ENCODE results near the gene EPS8L1.
"Not testable (repeated sequence)": the region's sequence is repeated elsewhere in the genome, so short reads cannot be mapped to it uniquely, and the experiment has no call there.

Gene EPS8L1

GRCh38 chr19:55103190-55103589 lies 27.5 kb downstream of the EPS8L1 start:
- no peak for DNase-seq (ENCODE audit: low read depth)
- no peak for TF ChIP-seq CTCF (IDR thresholded peaks at IDR 0.05; ENCODE audit: control insufficient read depth, insufficient read depth, low read depth, low read length, missing control alignments)
- H3K4me3 ChIP-seq (ENCODE audit: control insufficient read depth, low read depth, low read length) = no peak overlapping the region

- H3K4me3 ChIP-seq (ENCODE audit: control insufficient read depth, low read depth, low read length) = no peak overlapping the region
- TF ChIP-seq CTCF (IDR thresholded peaks at IDR 0.05; ENCODE audit: control insufficient read depth, insufficient read depth, low read depth, low read length, missing control alignments) = no peak
- DNase-seq (ENCODE audit: low read depth) = no peak
These were observed 29.6 kb downstream of the EPS8L1 start for GRCh38 chr19:55105237-55105636.

- no peak overlapping the region for H3K4me3 ChIP-seq (ENCODE audit: control insufficient read depth, low read depth, low read length)
- no peak for DNase-seq (ENCODE audit: low read depth)
- no peak for TF ChIP-seq CTCF (IDR thresholded peaks at IDR 0.05; ENCODE audit: control insufficient read depth, insufficient read depth, low read depth, low read length, missing control alignments)
These were observed 30.9 kb downstream of the EPS8L1 start for GRCh38 chr19:55106591-55106990.

- not testable (repeated sequence) for DNase-seq (ENCODE audit: low read depth); H3K4me3 ChIP-seq (ENCODE audit: control insufficient read depth, low read depth, low read length)
These were observed 31.6 kb downstream of the EPS8L1 start for GRCh38 chr19:55107252-55107651.

GRCh38 chr19:55109527-55110291 lies 34.0 kb downstream of the EPS8L1 start:
- no peak for TF ChIP-seq CTCF (IDR thresholded peaks at IDR 0.05; ENCODE audit: control insufficient read depth, insufficient read depth, low read depth, low read length, missing control alignments)
- DNase-seq (ENCODE audit: low read depth) = no peak

GRCh38 chr19:55111238-55111831 lies 35.7 kb downstream of the EPS8L1 start:
- DNase-seq (ENCODE audit: low read depth) = no peak
- no peak overlapping the region for H3K4me3 ChIP-seq (ENCODE audit: control insufficient read depth, low read depth, low read length)
- TF ChIP-seq CTCF (IDR thresholded peaks at IDR 0.05; ENCODE audit: control insufficient read depth, insufficient read depth, low read depth, low read length, missing control alignments) = no peak

More at GRCh38 chr19:55109527-55110291, 34.0 kb downstream of the EPS8L1 start:
- H3K4me3 ChIP-seq (ENCODE audit: control insufficient read depth, low read depth, low read length) = no peak overlapping the region

- TF ChIP-seq CTCF (IDR thresholded peaks at IDR 0.05; ENCODE audit: control insufficient read depth, insufficient read depth, low read depth, low read length, missing control alignments) = no peak
- H3K4me3 ChIP-seq (ENCODE audit: control insufficient read depth, low read depth, low read length) = no peak overlapping the region
- DNase-seq (ENCODE audit: low read depth) = no peak
These were observed 36.6 kb downstream of the EPS8L1 start for GRCh38 chr19:55112246-55112776.

Data from AG09309 (cell line).